ENCODE data around the gene IQGAP3. TPM values are rescaled to one million over a fixed set of nuclear protein-coding genes. Genes with fewer than 3 reads are reported as not detected.

The IQGAP3 gene
- total RNA-seq, 1 donor from 2014 or later = 1.7 TPM

DNA sequence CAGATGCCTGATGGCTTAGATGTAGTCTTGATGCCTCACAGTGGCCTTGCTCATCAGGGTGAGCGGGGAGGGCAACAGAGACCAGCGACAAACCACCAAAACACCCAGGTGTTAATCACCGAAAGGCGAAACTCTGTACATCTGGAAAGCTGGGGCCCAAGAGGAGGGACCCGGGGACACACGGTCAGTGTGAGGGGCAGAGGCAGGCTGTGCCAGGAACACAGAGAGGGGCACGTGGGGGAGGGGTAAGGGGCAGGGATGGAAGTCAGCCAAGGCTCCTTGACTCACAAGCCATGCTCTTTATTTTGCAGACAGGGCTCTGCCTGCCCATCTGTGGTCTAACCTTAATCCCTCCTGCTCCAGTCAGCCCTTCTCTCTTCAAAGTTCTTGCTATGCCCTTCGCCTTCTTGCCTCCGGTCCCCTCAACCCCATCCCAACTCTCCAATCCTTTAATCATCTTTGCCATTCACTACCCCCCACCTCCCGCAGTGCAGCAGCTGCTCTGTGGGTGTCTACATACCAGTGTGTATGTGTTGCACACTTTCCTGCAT, 76.1 kb downstream of the IQGAP3 start:
- H3K4me3 ChIP-seq = peak overlapping the region; percentile 88
- peaks cover 13% of the 10 kb centered on the region for H3K36me3 ChIP-seq
- peaks cover 80% of the 10 kb centered on the region for H3K4me1 ChIP-seq
- TF ChIP-seq CTCF (IDR thresholded peaks at IDR 0.05) = no peak
- no peaks in the 10 kb centered on the region for H3K9me3 ChIP-seq
- DNase-seq (no peak), ATAC-seq (no peak)
- intact Hi-C loops (cut with DNase I) = no loop called here
- peak overlapping the region; percentile 8 for H3K27ac ChIP-seq
- no peaks in the 10 kb centered on the region for H3K27me3 ChIP-seq (ENCODE audit: low read depth)

GRCh38 chr1:156495401-156496140, 76.8 kb downstream of the IQGAP3 start:
- intact Hi-C loops (cut with DNase I) = no loop called here
- ATAC-seq = no peak
- no peaks in the 10 kb centered on the region for H3K9me3 ChIP-seq
- H3K4me3 ChIP-seq = peak overlapping the region; percentile 88
- H3K4me1 ChIP-seq = peaks cover 87% of the 10 kb centered on the region
- DNase-seq = no peak
- H3K27ac ChIP-seq = peak overlapping the region; percentile 8
- TF ChIP-seq CTCF (IDR thresholded peaks at IDR 0.05) = no peak
- peaks cover 13% of the 10 kb centered on the region for H3K36me3 ChIP-seq
- no peaks in the 10 kb centered on the region for H3K27me3 ChIP-seq (ENCODE audit: low read depth)

GRCh38 chr1:156494309-156494895, 78.0 kb downstream of the IQGAP3 start:
- H3K9me3 ChIP-seq = no peaks in the 10 kb centered on the region
- peaks cover 13% of the 10 kb centered on the region for H3K36me3 ChIP-seq
- no peak for TF ChIP-seq CTCF (IDR thresholded peaks at IDR 0.05)
- intact Hi-C loops (cut with DNase I) = no loop called here
- ATAC-seq (no peak), DNase-seq (no peak)
- peak overlapping the region; percentile 47 for H3K27ac ChIP-seq
- peaks cover 98% of the 10 kb centered on the region for H3K4me1 ChIP-seq
- no peak overlapping the region for H3K4me3 ChIP-seq
- no peaks in the 10 kb centered on the region for H3K27me3 ChIP-seq (ENCODE audit: low read depth)

- no peak overlapping the region for H3K4me3 ChIP-seq
- peak overlapping the region; percentile 43 for H3K27ac ChIP-seq
These were observed 78.6 kb downstream of the IQGAP3 start for GRCh38 chr1:156493742-156494141.

GRCh38 chr1:156493154-156493631, 79.2 kb downstream of the IQGAP3 start:
- no peak for TF ChIP-seq CTCF (IDR thresholded peaks at IDR 0.05)
- Histone ChIP-seq H3K27ac (peak overlapping the region; percentile 43), H3K4me3 (peak overlapping the region; percentile 25), H3K36me3 (peaks cover 22% of the 10 kb centered on the region), H3K27me3 (ENCODE audit: low read depth) (no peaks in the 10 kb centered on the region), H3K9me3 (no peaks in the 10 kb centered on the region), H3K4me1 (peaks cover 100% of the 10 kb centered on the region)
- peak in 1 of 2 donors; percentile 25 for ATAC-seq
- intact Hi-C loops (cut with DNase I) = no loop called here
- DNase-seq = no peak

More at GRCh38 chr1:156493742-156494141, 78.6 kb downstream of the IQGAP3 start:
- ATAC-seq = no peak
- DNase-seq = no peak
- H3K9me3 ChIP-seq = no peaks in the 10 kb centered on the region
- H3K36me3 ChIP-seq = peaks cover 17% of the 10 kb centered on the region
- intact Hi-C loops (cut with DNase I) = no loop called here
- peaks cover 100% of the 10 kb centered on the region for H3K4me1 ChIP-seq
- H3K27me3 ChIP-seq (ENCODE audit: low read depth) = no peaks in the 10 kb centered on the region
- TF ChIP-seq CTCF (IDR thresholded peaks at IDR 0.05) = no peak
